Measurements from ENCODE around the gene IL15RA.

IL15RA gene

DNA sequence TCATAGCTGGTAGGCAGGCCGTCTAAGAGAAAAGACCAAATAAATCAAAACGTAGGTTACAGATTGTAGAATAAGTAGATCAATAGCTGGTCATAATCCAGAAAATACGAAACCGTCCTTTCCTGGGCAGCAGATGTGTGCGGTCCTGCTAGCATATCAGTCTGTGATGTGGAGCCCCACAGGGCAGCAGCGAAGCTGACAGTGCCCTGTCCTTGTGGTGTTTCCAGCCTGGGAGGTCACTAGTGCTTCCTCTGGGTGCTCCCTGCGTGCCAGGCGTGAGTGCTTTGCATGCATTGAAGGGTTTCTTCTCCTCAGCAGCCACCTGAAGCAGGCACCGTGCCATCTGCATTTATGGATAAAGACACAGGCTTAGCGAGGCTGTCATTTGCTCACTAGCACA is 41.7 kb downstream of the IL15RA start:
- TF ChIP-seq, protein P1, sequence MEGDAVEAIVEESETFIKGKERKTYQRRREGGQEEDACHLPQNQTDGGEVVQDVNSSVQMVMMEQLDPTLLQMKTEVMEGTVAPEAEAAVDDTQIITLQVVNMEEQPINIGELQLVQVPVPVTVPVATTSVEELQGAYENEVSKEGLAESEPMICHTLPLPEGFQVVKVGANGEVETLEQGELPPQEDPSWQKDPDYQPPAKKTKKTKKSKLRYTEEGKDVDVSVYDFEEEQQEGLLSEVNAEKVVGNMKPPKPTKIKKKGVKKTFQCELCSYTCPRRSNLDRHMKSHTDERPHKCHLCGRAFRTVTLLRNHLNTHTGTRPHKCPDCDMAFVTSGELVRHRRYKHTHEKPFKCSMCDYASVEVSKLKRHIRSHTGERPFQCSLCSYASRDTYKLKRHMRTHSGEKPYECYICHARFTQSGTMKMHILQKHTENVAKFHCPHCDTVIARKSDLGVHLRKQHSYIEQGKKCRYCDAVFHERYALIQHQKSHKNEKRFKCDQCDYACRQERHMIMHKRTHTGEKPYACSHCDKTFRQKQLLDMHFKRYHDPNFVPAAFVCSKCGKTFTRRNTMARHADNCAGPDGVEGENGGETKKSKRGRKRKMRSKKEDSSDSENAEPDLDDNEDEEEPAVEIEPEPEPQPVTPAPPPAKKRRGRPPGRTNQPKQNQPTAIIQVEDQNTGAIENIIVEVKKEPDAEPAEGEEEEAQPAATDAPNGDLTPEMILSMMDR (IDR thresholded peaks at IDR 0.05; ENCODE audit: control extremely low read depth, extremely low read depth, low read depth, missing control alignments) = no peak
- CTCF ChIA-PET = interaction anchor here (1.3 kb wide), 1 partner anchor 9 kb away, joined by 4 read pairs; no protein-coding TSS in a partner anchor
- no peak for DNase-seq (ENCODE audit: extremely low spot score)
- POLR2A ChIA-PET = no interaction called here

DNA sequence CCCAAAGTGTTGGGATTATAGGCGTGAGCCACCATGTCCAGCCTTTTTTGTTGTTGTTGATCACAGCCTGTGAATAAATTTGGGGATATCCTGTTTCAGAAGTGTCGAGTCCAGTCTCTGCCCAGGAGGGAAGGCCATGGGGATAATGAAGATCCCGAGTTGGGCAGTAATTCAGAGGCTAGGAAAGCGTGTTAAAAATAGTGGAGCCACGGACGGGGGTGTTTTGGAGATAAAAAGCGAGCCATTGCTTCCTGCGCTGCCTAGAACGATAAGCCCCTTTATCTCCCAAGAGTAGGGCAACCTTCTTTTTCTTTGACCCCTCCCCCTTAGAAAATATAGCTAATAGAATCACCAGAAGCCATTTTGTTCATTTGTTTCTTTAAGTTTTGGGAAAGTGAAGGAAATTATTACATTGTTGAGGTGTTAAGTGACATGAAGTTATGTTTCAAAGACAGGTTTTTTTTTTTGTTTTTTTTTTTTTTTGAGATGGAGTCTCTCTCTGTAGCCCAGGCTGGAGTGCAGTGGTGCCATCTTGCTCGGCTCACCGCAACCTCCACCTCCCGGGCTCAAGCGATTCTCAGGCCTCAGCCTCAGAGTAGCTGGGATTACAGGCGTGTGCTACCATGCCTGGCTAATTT is 43.3 kb downstream of the IL15RA start:
- ChIA-PET POLR2A (no interaction called here), CTCF (no interaction called here)
- no peak for DNase-seq (ENCODE audit: extremely low spot score)
- TF ChIP-seq, protein P1 (IDR thresholded peaks at IDR 0.05; ENCODE audit: control extremely low read depth, extremely low read depth, low read depth, missing control alignments) = no peak

DNA sequence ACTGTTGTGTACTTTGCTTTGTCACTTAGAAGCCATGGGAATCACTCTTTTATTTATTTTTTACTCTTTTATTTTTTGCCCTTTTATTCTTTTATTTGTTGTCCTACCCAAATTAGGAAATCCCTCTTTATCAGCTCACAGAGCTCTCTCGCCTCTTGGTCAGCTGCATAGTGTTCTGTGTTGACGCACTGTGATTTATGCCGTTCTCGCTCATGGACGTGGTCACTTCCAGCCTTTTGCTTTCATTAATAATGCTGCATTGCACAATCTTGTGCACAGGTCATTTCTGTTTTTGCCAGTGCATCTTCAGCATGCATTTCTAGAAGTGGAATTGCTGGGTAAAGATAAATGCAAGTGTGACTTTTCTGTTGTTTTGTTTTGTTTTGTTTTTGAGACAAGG is 45.0 kb downstream of the IL15RA start:
- ChIA-PET CTCF (no interaction called here), POLR2A (no interaction called here)
- no peak for DNase-seq (ENCODE audit: extremely low spot score)
- TF ChIP-seq, protein P1 (IDR thresholded peaks at IDR 0.05; ENCODE audit: control extremely low read depth, extremely low read depth, low read depth, missing control alignments) = no peak

DNA sequence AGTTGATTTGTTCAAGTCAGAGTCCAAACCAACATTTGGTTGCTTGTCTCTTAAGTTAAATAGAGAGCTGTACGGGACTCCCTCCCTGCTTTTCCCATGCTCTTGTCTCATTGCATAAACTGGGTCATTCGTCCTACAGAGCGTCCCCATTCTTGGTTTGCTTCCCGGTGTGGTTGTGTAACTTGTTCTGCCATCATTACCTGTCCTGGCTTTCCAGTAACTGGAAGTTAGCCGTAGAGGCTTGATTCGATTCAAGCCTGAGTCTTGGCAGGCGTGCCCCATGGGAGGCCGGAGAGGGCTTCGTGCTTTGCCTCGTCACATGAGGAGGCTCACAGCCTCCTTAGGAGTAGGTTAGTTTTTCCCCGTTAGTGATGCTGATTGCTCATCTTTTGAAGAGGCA is 47.1 kb downstream of the IL15RA start:
- no peak for DNase-seq (ENCODE audit: extremely low spot score)
- TF ChIP-seq, protein P1 (IDR thresholded peaks at IDR 0.05; ENCODE audit: control extremely low read depth, extremely low read depth, low read depth, missing control alignments) = no peak
- POLR2A ChIA-PET = no interaction called here
- CTCF ChIA-PET = no interaction called here

DNA sequence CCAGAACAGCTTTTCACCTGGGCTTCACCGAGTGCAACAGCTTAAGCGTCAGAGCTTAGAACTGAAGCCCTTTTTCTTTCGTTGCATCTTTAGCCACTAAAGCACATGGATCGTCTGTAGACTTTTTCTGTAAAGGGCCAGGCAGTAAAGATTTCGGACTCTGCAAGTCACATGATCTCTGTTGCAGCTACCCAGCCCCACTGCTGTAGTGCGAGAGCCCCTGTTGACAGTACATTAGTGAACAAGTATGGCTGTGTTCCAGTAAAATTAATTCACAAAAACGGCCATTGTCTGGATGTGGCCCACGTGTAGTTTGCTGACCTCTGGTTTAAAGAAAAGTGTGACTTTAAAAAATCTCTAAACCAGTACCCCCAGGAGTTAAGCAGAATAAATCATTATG is 47.9 kb downstream of the IL15RA start:
- no peak for DNase-seq (ENCODE audit: extremely low spot score)
- TF ChIP-seq, protein P1 (IDR thresholded peaks at IDR 0.05; ENCODE audit: control extremely low read depth, extremely low read depth, low read depth, missing control alignments) = no peak
- POLR2A ChIA-PET = interaction anchor here (1.3 kb wide), 1 partner anchor 39 kb away, joined by 3 read pairs; the partner anchor contains the start of genes ANKRD16 and FBH1
- CTCF ChIA-PET = no interaction called here

- POLR2A ChIA-PET = no interaction called here
- TF ChIP-seq, protein P1 (IDR thresholded peaks at IDR 0.05; ENCODE audit: control extremely low read depth, extremely low read depth, low read depth, missing control alignments) = no peak
- DNase-seq (ENCODE audit: extremely low spot score) = no peak
Observed at GRCh38 chr10:5927306-5927705, 50.0 kb downstream of the IL15RA start.

More at GRCh38 chr10:5927306-5927705, 50.0 kb downstream of the IL15RA start:
- CTCF ChIA-PET = no interaction called here

All from GM10248 (cell line).